Loucy (cell line): ENCODE measurements around the gene FRAS1.

ENCODE experiments used
- H2AFZ ChIP-seq: fragments of 200-600 bp; sonication (generic); 2 replicates; pipeline ENCODE4 v1.6.0; 2016; ENCODE audit warnings: antibody characterized with exemption, mild to moderate bottlenecking, low read length, moderate library complexity
- H3F3A ChIP-seq: fragments of 200-600 bp; 2 replicates; pipeline ENCODE4 v1.6.0; 2016; ENCODE audit warnings: antibody characterized with exemption, low read depth, mild to moderate bottlenecking
- H3K27me3 ChIP-seq: fragments of 200-600 bp; sonication (generic); 2 replicates; pipeline ENCODE4 v1.6.1; 2014; ENCODE audit warnings: low read length, mild to moderate bottlenecking; ENCODE audit not compliant: insufficient read depth, poor library complexity, severe bottlenecking
- H3K36me3 ChIP-seq: fragments of 200-600 bp; sonication (generic); 2 replicates; pipeline ENCODE4 v1.6.1; 2016; ENCODE audit warnings: low read length; ENCODE audit not compliant: insufficient read depth
- H3K4me1 ChIP-seq: fragments of 200-600 bp; sonication (generic); 2 replicates; pipeline ENCODE4 v1.5.1; 2014; ENCODE audit warnings: low read length, mild to moderate bottlenecking; ENCODE audit not compliant: insufficient read depth, poor library complexity, severe bottlenecking
- H3K4me2 ChIP-seq: fragments of 200-600 bp; sonication (generic); 2 replicates; pipeline ENCODE4 v1.6.0; 2014; ENCODE audit warnings: antibody characterized with exemption, low read length, low read depth, mild to moderate bottlenecking; ENCODE audit not compliant: poor library complexity, severe bottlenecking
- H3K4me3 ChIP-seq: fragments of 200-600 bp; sonication (generic); 2 replicates; pipeline ENCODE4 v1.5.1; 2014; ENCODE audit warnings: low read length, mild to moderate bottlenecking, mixed read lengths; ENCODE audit not compliant: poor library complexity, severe bottlenecking
- H3K79me2 ChIP-seq: fragments of 200-600 bp; sonication (generic); 2 replicates; pipeline ENCODE4 v1.6.1; 2014; ENCODE audit warnings: low read length; ENCODE audit not compliant: insufficient read depth
- H3K9ac ChIP-seq: fragments of 200-600 bp; sonication (generic); 2 replicates; pipeline ENCODE4 v1.6.0; 2014; ENCODE audit warnings: mild to moderate bottlenecking, low read depth, low read length, moderate library complexity; ENCODE audit not compliant: poor library complexity, severe bottlenecking
- H3K9me2 ChIP-seq: fragments of 200-600 bp; sonication (generic); replicated peaks from 2 replicates; pipeline ENCODE4 v1.6.1; 2016; ENCODE audit warnings: low read depth, low read length, mixed read lengths
- H3K9me3 ChIP-seq: fragments of 200-600 bp; sonication (generic); 2 replicates; pipeline ENCODE4 v1.6.1; 2014; ENCODE audit warnings: mild to moderate bottlenecking, antibody characterized with exemption, low read length, low read depth; ENCODE audit not compliant: insufficient read depth
- H4K20me1 ChIP-seq: fragments of 200-600 bp; sonication (generic); 2 replicates; pipeline ENCODE4 v1.6.0; 2014; ENCODE audit warnings: antibody characterized with exemption, low read length, mild to moderate bottlenecking; ENCODE audit not compliant: insufficient read depth, poor library complexity, severe bottlenecking
- EZH2phosphoT487 ChIP-seq: fragments of 200-600 bp; IDR thresholded peaks from 2 replicates; pipeline ENCODE4 v1.6.1; 2018; ENCODE audit warnings: antibody characterized with exemption, mild to moderate bottlenecking, moderate library complexity, borderline replicate concordance
- TF ChIP-seq, protein P1 (sequence below): fragments of 200-600 bp; sonication (generic); conservative IDR thresholded peaks from 2 replicates; pipeline ENCODE4 v1.5.1; 2014; ENCODE audit warnings: mild to moderate bottlenecking, antibody characterized with exemption, low read length

Gene FRAS1

DNA sequence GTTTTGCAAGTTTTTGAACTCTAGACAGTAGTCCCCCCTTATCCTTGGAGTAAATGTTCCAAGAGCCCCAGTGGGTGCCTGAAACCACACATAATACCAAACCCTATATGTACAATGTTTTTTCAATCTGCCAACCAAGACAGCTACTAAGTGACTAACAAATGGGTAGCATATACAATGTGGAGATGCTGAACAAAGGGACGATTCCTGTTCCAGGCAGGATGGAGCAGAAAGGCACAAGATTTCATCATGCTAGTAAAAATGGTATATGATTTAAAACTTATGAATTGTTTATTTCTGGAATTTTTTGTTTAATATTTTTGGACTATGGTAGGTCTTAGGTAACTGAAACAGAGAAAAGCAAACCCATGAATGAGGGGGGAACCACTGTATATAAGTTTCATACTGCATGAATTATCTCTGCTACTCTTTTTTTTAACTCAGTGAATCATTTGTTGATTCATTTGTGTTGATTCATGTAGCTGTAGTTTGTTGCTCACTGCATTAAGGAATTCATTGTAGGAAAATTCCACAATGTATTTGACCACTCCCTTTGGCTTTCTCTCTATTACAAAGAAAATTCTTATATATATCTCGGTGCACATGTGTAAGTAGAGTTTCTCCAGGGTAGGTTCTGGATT lies 472.6 kb downstream of the FRAS1 start:
- Histone ChIP-seq H3K4me1 (peaks cover 7% of the 10 kb centered on the region), H3K9me2 (no peaks in the 10 kb centered on the region), H3F3A (no peaks in the 10 kb centered on the region), H3K36me3 (no peaks in the 10 kb centered on the region), H3K79me2 (no peaks in the 10 kb centered on the region), H4K20me1 (no peaks in the 10 kb centered on the region), H2AFZ (no peak overlapping the region), H3K9me3 (no peaks in the 10 kb centered on the region), H3K27me3 (no peaks in the 10 kb centered on the region), H3K4me2 (no peak overlapping the region), H3K9ac (no peak overlapping the region), H3K4me3 (no peak overlapping the region)
- TF ChIP-seq, protein P1, sequence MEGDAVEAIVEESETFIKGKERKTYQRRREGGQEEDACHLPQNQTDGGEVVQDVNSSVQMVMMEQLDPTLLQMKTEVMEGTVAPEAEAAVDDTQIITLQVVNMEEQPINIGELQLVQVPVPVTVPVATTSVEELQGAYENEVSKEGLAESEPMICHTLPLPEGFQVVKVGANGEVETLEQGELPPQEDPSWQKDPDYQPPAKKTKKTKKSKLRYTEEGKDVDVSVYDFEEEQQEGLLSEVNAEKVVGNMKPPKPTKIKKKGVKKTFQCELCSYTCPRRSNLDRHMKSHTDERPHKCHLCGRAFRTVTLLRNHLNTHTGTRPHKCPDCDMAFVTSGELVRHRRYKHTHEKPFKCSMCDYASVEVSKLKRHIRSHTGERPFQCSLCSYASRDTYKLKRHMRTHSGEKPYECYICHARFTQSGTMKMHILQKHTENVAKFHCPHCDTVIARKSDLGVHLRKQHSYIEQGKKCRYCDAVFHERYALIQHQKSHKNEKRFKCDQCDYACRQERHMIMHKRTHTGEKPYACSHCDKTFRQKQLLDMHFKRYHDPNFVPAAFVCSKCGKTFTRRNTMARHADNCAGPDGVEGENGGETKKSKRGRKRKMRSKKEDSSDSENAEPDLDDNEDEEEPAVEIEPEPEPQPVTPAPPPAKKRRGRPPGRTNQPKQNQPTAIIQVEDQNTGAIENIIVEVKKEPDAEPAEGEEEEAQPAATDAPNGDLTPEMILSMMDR: no peak
- no peak for TF ChIP-seq EZH2phosphoT487

GRCh38 chr4:78532046-78532445 lies 474.9 kb downstream of the FRAS1 start:
- no peaks in the 10 kb centered on the region for H3K9me3 ChIP-seq
- peaks cover 7% of the 10 kb centered on the region for H3K4me1 ChIP-seq
- TF ChIP-seq, protein P1: no peak
- no peak for TF ChIP-seq EZH2phosphoT487
- H3K9ac ChIP-seq: no peak overlapping the region
- no peaks in the 10 kb centered on the region for H4K20me1 ChIP-seq
- peak overlapping the region; percentile 66; the same call in 1 of the 2 replicates for H2AFZ ChIP-seq
- H3K4me2 ChIP-seq: no peak overlapping the region
- H3K79me2 ChIP-seq: no peaks in the 10 kb centered on the region
- H3F3A ChIP-seq: no peaks in the 10 kb centered on the region
- H3K4me3 ChIP-seq: no peak overlapping the region
- no peaks in the 10 kb centered on the region for H3K9me2 ChIP-seq
- H3K36me3 ChIP-seq: no peaks in the 10 kb centered on the region
- no peaks in the 10 kb centered on the region for H3K27me3 ChIP-seq

GRCh38 chr4:78533854-78534253 lies 476.7 kb downstream of the FRAS1 start:
- H3K36me3 ChIP-seq: no peaks in the 10 kb centered on the region
- TF ChIP-seq, protein P1: no peak
- no peak overlapping the region for H3K4me3 ChIP-seq
- no peak overlapping the region for H2AFZ ChIP-seq
- no peaks in the 10 kb centered on the region for H3K9me2 ChIP-seq
- no peaks in the 10 kb centered on the region for H3F3A ChIP-seq
- H3K9me3 ChIP-seq: no peaks in the 10 kb centered on the region
- no peaks in the 10 kb centered on the region for H3K27me3 ChIP-seq
- no peak overlapping the region for H3K4me2 ChIP-seq
- H3K9ac ChIP-seq: no peak overlapping the region
- no peaks in the 10 kb centered on the region for H4K20me1 ChIP-seq
- peaks cover 7% of the 10 kb centered on the region for H3K4me1 ChIP-seq
- H3K79me2 ChIP-seq: no peaks in the 10 kb centered on the region
